ENCODE measurements around the gene KIAA1217.
"Not testable (repeated sequence)": the region's sequence is repeated elsewhere in the genome, so short reads cannot be mapped to it uniquely, and the experiment has no call there.

KIAA1217 gene

GRCh38 chr10:24288581-24288980, 79.6 kb downstream of the KIAA1217 start:
- DNase-seq (ENCODE audit: low read depth) = no peak

GRCh38 chr10:24289235-24289634, 80.3 kb downstream of the KIAA1217 start:
- DNase-seq (ENCODE audit: low read depth) = no peak

- DNase-seq (ENCODE audit: low read depth) = no peak
These were observed 83.7 kb downstream of the KIAA1217 start for GRCh38 chr10:24292304-24293293.

- DNase-seq (ENCODE audit: low read depth) = no peak
These were observed 90.8 kb downstream of the KIAA1217 start for GRCh38 chr10:24299578-24300260.

GRCh38 chr10:24303522-24304310, 94.8 kb downstream of the KIAA1217 start:
- no peak for DNase-seq (ENCODE audit: low read depth)

- no peak for DNase-seq (ENCODE audit: low read depth)
These were observed 96.9 kb downstream of the KIAA1217 start for GRCh38 chr10:24305551-24306506.

GRCh38 chr10:24306507-24306875, 97.6 kb downstream of the KIAA1217 start:
- DNase-seq (ENCODE audit: low read depth) = no peak

GRCh38 chr10:24307116-24307515, 98.2 kb downstream of the KIAA1217 start:
- DNase-seq (ENCODE audit: low read depth) = no peak

- no peak for DNase-seq (ENCODE audit: low read depth)
These were observed 99.0 kb downstream of the KIAA1217 start for GRCh38 chr10:24307696-24308485.

- DNase-seq (ENCODE audit: low read depth) = no peak
These were observed 101.2 kb downstream of the KIAA1217 start for GRCh38 chr10:24310104-24310503.

GRCh38 chr10:24311888-24312287, 103.0 kb downstream of the KIAA1217 start:
- no peak for DNase-seq (ENCODE audit: low read depth)

GRCh38 chr10:24313283-24313682, 104.3 kb downstream of the KIAA1217 start:
- DNase-seq (ENCODE audit: low read depth) = no peak

- no peak for DNase-seq (ENCODE audit: low read depth)
These were observed 106.3 kb downstream of the KIAA1217 start for GRCh38 chr10:24315211-24315610.

GRCh38 chr10:24318517-24318916, 109.6 kb downstream of the KIAA1217 start:
- no peak for DNase-seq (ENCODE audit: low read depth)

GRCh38 chr10:24320373-24320772, 111.4 kb downstream of the KIAA1217 start:
- no peak for DNase-seq (ENCODE audit: low read depth)

- DNase-seq (ENCODE audit: low read depth) = no peak
These were observed 115.7 kb downstream of the KIAA1217 start for GRCh38 chr10:24324651-24325050.

GRCh38 chr10:24331457-24331856, 122.5 kb downstream of the KIAA1217 start:
- DNase-seq (ENCODE audit: low read depth) = no peak

GRCh38 chr10:24333736-24334135, 124.8 kb downstream of the KIAA1217 start:
- no peak for DNase-seq (ENCODE audit: low read depth)

- DNase-seq (ENCODE audit: low read depth) = no peak
These were observed 125.5 kb downstream of the KIAA1217 start for GRCh38 chr10:24334279-24334939.

GRCh38 chr10:24337723-24338122, 128.8 kb downstream of the KIAA1217 start:
- not testable (repeated sequence) for DNase-seq (ENCODE audit: low read depth)
